BE2C (cell line): ENCODE measurements around the gene TMEM141.
A peak's percentile ranks its signal among the peaks of the same experiment; 100 is the strongest.
"Not testable (repeated sequence)": the region's sequence is repeated elsewhere in the genome, so short reads cannot be mapped to it uniquely, and the experiment has no call there.

Source experiments
- DNase-seq: peaks from one replicate; pipeline ENCODE4 v3.0.0-alpha.2; 2020
- H3K27me3 ChIP-seq: fragments of 250-450 bp; sonication (Bioruptor Pico); 2 replicates; pipeline ENCODE4 v1.5.1; 2020; ENCODE audit warnings: mild to moderate bottlenecking
- H3K36me3 ChIP-seq: fragments of 250-450 bp; sonication (Bioruptor Pico); 2 replicates; pipeline ENCODE4 v1.5.1; 2020; ENCODE audit warnings: mild to moderate bottlenecking
- H3K4me1 ChIP-seq: fragments of 250-450 bp; sonication (Bioruptor Pico); 2 replicates; pipeline ENCODE4 v1.5.1; 2020
- H3K4me3 ChIP-seq: 2 replicates; pipeline ENCODE4 v1.5.1; 2011; ENCODE audit warnings: low read depth, low read length
- H3K9me3 ChIP-seq: fragments of 250-450 bp; sonication (Bioruptor Pico); 2 replicates; pipeline ENCODE4 v1.5.1; 2020
- TF ChIP-seq, protein P1 (sequence below): IDR thresholded peaks from 2 replicates; pipeline ENCODE4 v1.5.1; 2012; ENCODE audit warnings: mild to moderate bottlenecking, low read depth, low read length

Gene TMEM141

DNA sequence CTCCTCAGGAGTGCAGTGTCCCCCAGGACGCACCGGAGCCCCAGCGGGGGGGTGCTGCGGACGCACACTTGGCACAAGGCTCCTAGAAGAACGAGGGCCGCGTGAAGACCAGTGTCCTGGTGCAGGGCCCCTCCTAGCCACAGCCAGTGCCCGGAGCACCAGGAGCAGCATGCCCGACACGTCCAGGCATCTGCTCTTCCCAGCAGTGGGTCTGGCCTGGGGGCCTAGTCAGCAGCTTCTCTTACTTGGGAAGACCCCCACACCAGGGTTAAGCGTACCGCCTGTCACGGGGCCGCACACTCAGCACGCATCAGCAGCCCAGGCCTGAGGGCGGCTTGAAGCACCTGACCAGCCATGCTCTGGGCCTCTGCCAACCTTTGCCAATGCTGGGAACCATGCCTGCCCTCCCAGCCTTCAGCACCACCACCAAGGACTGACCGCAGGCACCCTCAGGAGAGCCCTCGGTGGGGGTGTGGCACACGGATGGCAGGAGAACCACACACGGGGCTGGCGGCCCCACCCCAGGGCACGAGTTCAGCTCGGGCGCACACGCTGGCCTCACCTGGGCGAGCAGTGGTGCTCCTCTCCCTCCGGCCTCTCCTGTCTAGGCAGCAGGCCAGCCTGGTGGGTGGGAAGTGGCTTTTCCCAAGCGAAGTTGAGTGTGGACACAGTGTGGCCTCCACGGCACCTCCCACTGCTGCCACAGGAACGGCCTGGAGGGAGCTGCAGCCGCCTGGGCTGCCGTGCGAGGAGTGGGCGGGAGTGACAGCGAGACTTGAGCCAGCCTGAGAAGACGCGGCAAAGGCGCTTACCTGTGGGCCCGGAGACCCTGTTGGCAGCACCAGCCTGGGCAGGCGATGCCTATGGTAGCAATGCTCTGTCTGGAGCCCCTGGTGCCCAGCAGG, 39.1 kb downstream of the TMEM141 start:
- Histone ChIP-seq H3K36me3 (peaks cover 84% of the 10 kb centered on the region), H3K4me3 (no peak overlapping the region)

DNA sequence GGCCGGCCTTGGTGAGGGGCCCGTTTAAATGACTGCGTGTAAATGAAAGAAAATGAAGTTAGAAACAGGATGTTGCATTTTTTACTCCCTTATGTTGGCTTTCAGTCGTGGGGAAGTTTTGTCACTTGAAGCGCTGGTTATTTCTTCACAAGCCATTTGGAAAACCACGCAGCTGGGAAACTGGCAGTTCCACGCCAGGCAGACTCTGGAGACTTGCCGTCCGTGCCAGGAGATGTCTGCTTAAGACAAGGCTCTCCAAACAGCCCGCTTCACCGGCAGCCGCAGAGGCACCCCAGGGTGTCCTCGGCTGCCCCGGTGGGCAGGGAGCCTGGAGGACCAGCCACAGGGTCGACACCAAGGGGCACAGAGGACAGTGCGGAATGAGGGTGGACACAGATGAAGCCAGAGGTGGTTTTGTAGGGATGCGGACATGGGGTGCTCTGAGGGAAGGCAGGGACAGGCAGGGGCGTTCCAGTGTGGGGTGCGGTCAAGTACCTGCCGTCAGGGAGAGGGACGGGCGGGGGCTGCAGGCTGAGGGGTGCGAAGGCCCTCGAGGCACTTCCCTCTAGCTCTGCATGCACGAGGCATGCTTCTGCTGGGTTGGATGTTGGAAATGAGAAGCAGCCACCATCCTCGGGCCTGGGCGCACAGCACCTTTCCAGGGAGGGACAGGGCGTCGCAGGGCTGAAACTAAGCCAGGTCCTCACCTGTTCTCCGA, 40.0 kb downstream of the TMEM141 start:
- DNase-seq = peak; percentile 5
- H3K36me3 ChIP-seq = peaks cover 80% of the 10 kb centered on the region

More for the DNA sequence above, 39.1 kb downstream of the TMEM141 start:
- Histone ChIP-seq H3K27me3 (no peaks in the 10 kb centered on the region), H3K4me1 (no peaks in the 10 kb centered on the region), H3K9me3 (no peaks in the 10 kb centered on the region)
- DNase-seq = peak; percentile 4
- TF ChIP-seq, protein P1, sequence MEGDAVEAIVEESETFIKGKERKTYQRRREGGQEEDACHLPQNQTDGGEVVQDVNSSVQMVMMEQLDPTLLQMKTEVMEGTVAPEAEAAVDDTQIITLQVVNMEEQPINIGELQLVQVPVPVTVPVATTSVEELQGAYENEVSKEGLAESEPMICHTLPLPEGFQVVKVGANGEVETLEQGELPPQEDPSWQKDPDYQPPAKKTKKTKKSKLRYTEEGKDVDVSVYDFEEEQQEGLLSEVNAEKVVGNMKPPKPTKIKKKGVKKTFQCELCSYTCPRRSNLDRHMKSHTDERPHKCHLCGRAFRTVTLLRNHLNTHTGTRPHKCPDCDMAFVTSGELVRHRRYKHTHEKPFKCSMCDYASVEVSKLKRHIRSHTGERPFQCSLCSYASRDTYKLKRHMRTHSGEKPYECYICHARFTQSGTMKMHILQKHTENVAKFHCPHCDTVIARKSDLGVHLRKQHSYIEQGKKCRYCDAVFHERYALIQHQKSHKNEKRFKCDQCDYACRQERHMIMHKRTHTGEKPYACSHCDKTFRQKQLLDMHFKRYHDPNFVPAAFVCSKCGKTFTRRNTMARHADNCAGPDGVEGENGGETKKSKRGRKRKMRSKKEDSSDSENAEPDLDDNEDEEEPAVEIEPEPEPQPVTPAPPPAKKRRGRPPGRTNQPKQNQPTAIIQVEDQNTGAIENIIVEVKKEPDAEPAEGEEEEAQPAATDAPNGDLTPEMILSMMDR = no peak

DNA sequence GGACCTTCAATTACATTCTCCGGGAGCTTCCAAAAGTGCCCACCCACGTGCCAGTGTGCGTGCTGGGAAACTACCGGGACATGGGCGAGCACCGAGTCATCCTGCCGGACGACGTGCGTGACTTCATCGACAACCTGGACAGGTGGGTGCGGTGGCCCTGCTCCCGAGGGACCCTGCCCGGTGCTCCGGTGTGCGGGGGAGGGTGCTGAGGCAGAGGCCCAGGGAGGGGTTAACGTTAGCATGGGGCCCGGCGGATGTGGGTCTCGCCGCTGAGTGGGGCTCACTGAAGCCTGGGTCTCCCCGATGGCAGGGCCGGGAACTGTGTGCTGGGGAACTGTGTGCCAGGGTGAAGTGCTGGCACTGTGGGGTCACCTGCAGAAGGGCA, 40.6 kb downstream of the TMEM141 start:
- TF ChIP-seq, protein P1 = no peak

More for the DNA sequence above, 40.0 kb downstream of the TMEM141 start:
- Histone ChIP-seq H3K4me3 (no peak overlapping the region), H3K9me3 (no peaks in the 10 kb centered on the region), H3K27me3 (no peaks in the 10 kb centered on the region), H3K4me1 (no peaks in the 10 kb centered on the region)
- TF ChIP-seq, protein P1 = no peak

DNA sequence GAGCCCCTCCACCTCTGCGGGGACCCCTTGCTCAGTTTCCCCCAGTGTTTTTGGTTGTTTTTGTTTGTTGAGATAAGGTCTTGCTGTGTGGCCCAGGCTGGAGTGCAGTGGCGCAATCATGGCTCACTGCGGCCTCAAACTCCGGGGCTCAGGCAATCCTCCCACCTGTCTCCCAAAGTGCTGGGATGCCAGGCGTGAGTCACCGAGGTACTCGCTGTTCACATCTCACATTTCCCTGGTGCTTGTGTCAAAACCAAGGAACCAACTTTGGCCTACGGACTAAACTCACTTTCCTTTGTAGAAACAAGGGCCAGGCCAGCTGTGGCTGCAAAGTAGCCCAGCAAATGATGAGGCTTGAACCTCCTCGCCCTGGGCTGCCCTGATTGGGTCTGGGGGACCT, 41.4 kb downstream of the TMEM141 start:
- no peaks in the 10 kb centered on the region for H3K9me3 ChIP-seq
- TF ChIP-seq, protein P1 = no peak
- no peak overlapping the region for H3K4me3 ChIP-seq
- H3K4me1 ChIP-seq = no peaks in the 10 kb centered on the region
- H3K36me3 ChIP-seq = peaks cover 75% of the 10 kb centered on the region
- no peak for DNase-seq
- no peaks in the 10 kb centered on the region for H3K27me3 ChIP-seq

More for the DNA sequence above, 40.6 kb downstream of the TMEM141 start:
- H3K27me3 ChIP-seq = no peaks in the 10 kb centered on the region
- no peak overlapping the region for H3K4me3 ChIP-seq
- DNase-seq = peak; percentile 11
- H3K9me3 ChIP-seq = no peaks in the 10 kb centered on the region
- peaks cover 80% of the 10 kb centered on the region for H3K36me3 ChIP-seq
- no peaks in the 10 kb centered on the region for H3K4me1 ChIP-seq

DNA sequence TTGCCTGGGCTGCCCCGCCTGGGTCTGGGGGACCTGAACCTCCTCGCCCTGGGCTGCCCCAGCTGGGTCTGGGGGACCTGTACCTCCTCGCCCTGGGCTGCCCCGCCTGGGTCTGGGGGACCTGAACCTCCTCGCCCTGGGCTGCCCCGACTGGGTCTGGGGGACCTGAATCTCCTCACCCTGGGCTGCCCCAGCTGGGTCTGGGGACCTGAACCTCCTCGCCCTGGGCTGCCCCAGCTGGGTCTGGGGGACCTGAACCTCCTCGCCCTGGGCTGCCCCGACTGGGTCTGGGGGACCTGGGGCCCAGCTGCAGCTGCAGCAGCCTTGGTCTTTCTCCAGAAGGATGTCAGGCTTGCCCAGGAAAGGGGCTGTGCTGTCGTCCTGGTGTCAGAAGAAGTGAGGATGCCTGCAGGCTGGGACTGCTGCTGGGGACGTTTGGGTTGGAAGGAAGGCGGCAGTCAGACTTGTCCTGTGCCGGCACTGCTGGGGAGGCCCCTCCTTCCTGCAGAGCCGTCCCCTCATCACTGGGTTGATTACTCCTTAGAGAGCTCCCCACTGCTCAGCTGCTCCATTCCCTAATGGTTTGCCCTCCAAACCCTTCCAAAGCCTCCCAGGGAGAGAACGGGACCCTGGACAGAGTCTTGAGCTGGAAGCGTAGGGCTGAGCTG, 42.4 kb downstream of the TMEM141 start:
- peaks cover 73% of the 10 kb centered on the region for H3K36me3 ChIP-seq
- H3K4me1 ChIP-seq, H3K4me3 ChIP-seq, H3K27me3 ChIP-seq, H3K9me3 ChIP-seq, DNase-seq: not testable (repeated sequence)

DNA sequence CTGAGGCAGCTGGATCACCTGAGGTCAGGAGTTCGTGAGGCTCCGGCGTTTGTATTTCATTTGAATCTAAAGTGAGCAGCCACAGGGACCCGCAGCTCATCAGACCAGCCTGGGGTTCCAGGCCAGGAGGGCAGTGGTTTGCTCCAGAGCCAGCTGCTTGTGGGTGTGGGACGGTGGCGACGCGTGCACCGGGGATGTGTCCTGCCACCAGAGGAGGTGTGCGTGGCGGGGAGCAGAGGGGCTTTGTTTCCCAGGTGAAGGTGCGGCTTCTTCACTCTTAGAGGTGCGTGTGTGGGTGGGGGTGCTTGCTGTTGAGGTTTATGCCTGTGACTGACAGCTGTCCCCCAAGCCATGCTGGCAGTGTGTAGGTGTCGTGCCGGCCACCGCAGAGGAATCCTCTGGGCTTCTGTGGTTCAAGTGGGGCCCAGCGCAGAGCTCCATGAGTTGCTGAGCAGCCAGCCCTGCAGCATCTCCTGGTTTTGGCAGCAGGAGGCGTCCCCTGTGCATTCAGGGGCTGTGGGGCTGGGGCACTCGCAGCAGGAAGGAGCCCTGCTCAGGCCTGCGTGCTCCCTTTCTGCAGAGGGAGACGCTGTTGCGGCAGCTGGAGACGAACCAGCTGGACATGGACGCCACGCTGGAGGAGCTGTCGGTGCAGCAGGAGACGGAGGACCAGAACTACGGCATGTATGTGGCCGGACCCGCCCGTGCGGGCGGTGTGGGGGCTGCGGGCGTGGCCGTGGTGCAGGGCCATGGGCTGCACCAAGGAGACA, 44.2 kb downstream of the TMEM141 start:
- H3K4me1 ChIP-seq = peaks cover 11% of the 10 kb centered on the region
- TF ChIP-seq, protein P1 = no peak
- H3K9me3 ChIP-seq = no peaks in the 10 kb centered on the region
- H3K36me3 ChIP-seq = peaks cover 73% of the 10 kb centered on the region
- H3K27me3 ChIP-seq = no peaks in the 10 kb centered on the region
- no peak overlapping the region for H3K4me3 ChIP-seq
- DNase-seq = no peak
